ENCODE data around the gene ZNF385B.

The ZNF385B gene

DNA sequence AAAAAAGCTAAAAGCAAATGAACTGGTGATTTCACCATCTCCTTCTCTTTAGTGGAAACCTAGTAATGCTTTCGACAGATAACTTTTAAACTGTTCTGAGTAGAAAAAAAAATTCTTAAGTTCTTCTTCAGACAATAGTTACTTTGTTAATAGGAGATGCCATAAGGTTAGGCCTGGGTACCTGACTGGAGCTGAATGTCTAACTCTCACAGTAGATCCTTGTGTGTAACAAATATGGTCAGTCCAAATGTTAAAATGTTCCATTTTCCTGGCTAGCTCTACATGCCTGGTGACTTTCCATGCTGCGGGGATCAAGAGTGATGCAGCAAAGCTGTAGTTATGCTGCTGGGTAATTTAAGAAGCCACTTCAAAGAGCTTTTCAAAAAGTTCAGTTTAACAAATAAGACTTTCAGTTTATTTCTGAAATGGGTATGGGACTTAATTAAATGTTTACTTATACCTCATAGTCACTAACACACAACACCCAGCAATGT lies 332.8 kb downstream of the ZNF385B start:
- H3K9ac ChIP-seq (ENCODE audit: low read depth, low read length): no peak overlapping the region
- no peaks in the 10 kb centered on the region for H3K9me3 ChIP-seq (ENCODE audit: control insufficient read depth, insufficient read depth, low read length)
- peaks cover 3% of the 10 kb centered on the region for H3K4me1 ChIP-seq (ENCODE audit: control insufficient read depth, insufficient read depth, low read length)
- H3K27me3 ChIP-seq (ENCODE audit: control insufficient read depth, insufficient read depth, low read length): no peaks in the 10 kb centered on the region
- no peaks in the 10 kb centered on the region for H3K36me3 ChIP-seq (ENCODE audit: control insufficient read depth, insufficient read depth, low read length)
- H3K4me3 ChIP-seq (ENCODE audit: low read depth, low read length): no peak overlapping the region

DNA sequence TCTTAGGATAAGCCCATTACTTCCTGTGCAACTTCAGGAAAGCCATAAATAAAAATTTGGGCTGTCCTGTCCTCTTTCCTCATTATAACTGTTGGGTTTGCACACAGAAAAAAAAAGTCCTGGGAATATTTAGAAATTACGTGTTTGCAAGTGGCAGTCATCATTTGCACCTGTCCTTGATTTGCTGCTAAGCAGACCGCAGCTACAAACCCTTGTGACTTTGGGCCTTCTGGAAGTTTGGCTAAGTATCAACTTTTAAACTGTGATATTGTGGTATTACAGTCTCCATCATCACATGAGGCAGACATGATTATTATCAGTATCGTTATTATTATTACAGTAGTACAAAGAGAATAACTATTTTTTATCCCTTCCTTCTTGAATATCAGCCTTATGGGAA lies 336.1 kb downstream of the ZNF385B start:
- no peaks in the 10 kb centered on the region for H3K9me3 ChIP-seq (ENCODE audit: control insufficient read depth, insufficient read depth, low read length)

DNA sequence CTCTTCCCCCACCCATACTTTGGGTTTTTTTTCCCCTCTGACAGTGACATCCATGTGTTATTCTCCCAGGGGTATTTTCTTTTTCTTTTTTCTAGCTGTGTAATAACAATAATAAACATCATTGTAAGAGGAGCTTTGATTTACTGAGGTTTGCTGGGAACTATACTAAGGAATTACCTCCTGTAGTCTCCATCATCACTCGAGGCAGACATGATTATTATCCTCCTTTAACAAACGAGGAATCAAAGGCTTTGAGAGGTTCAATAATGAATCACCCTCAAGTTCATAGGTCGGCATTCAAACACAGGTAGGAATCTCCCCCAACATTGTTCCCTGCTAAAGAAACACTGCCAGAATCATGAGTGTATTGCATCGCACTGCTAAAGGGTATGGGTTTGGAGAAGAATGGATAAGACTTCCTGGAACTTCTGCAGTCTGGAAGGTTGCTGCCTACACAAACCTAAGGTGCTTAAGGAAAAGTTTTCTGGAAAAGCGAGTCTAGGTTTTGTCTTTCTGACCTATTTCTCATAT lies 336.5 kb downstream of the ZNF385B start:
- Histone ChIP-seq H3K4me3 (ENCODE audit: low read depth, low read length) (no peak overlapping the region), H3K4me1 (ENCODE audit: control insufficient read depth, insufficient read depth, low read length) (no peaks in the 10 kb centered on the region), H3K27me3 (ENCODE audit: control insufficient read depth, insufficient read depth, low read length) (no peaks in the 10 kb centered on the region), H3K36me3 (ENCODE audit: control insufficient read depth, insufficient read depth, low read length) (no peaks in the 10 kb centered on the region), H3K9me3 (ENCODE audit: control insufficient read depth, insufficient read depth, low read length) (no peaks in the 10 kb centered on the region), H3K9ac (ENCODE audit: low read depth, low read length) (no peak overlapping the region)

More for the DNA sequence above, 336.1 kb downstream of the ZNF385B start:
- no peaks in the 10 kb centered on the region for H3K36me3 ChIP-seq (ENCODE audit: control insufficient read depth, insufficient read depth, low read length)
- no peak overlapping the region for H3K4me3 ChIP-seq (ENCODE audit: low read depth, low read length)
- no peak overlapping the region for H3K9ac ChIP-seq (ENCODE audit: low read depth, low read length)
- no peaks in the 10 kb centered on the region for H3K4me1 ChIP-seq (ENCODE audit: control insufficient read depth, insufficient read depth, low read length)
- no peaks in the 10 kb centered on the region for H3K27me3 ChIP-seq (ENCODE audit: control insufficient read depth, insufficient read depth, low read length)

DNA sequence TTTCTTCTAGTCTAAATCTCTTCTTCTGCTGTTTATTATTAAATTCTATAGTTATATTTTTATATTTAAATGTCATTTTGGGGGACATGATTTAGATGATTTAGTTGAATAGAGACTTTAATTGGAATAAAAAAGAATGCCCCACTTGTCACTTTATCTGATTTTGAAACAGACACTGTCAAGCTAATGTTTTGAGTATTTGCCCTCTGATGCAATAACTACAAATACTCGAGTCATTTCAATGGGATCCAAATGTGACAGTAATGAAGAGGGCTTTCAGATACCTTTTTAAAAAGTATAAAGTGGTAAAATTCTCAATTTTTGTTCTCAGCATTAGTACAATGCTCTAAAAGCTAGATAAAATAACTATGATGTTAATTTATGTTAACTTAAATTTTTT lies 339.5 kb downstream of the ZNF385B start:
- H3K9ac ChIP-seq (ENCODE audit: low read depth, low read length): no peak overlapping the region

DNA sequence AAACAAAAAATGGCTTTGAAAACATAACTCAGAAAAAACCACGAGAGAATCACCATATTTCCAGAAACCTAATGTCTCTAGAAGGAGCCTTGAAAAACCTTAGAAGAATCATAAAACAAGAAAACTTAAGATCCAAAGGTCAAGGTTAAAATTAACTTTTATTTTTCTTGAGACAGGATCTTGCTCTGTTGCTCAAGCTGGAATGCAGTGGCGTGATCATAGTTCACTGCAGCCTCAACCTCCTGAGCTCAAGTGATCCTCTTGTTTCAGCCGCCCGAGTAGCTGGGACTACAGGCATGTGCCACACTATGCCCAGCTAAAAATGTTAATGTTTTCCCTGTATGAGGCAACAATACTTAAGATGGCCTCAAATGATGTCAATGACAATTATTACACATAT lies 342.6 kb downstream of the ZNF385B start:
- H3K4me1 ChIP-seq (ENCODE audit: control insufficient read depth, insufficient read depth, low read length): peaks cover 4% of the 10 kb centered on the region
- no peaks in the 10 kb centered on the region for H3K36me3 ChIP-seq (ENCODE audit: control insufficient read depth, insufficient read depth, low read length)
- H3K9ac ChIP-seq (ENCODE audit: low read depth, low read length): no peak overlapping the region
- no peak overlapping the region for H3K4me3 ChIP-seq (ENCODE audit: low read depth, low read length)
- no peaks in the 10 kb centered on the region for H3K9me3 ChIP-seq (ENCODE audit: control insufficient read depth, insufficient read depth, low read length)
- no peaks in the 10 kb centered on the region for H3K27me3 ChIP-seq (ENCODE audit: control insufficient read depth, insufficient read depth, low read length)

More for the DNA sequence above, 339.5 kb downstream of the ZNF385B start:
- no peaks in the 10 kb centered on the region for H3K27me3 ChIP-seq (ENCODE audit: control insufficient read depth, insufficient read depth, low read length)
- peaks cover 2% of the 10 kb centered on the region for H3K4me1 ChIP-seq (ENCODE audit: control insufficient read depth, insufficient read depth, low read length)
- no peak overlapping the region for H3K4me3 ChIP-seq (ENCODE audit: low read depth, low read length)
- H3K36me3 ChIP-seq (ENCODE audit: control insufficient read depth, insufficient read depth, low read length): no peaks in the 10 kb centered on the region
- no peaks in the 10 kb centered on the region for H3K9me3 ChIP-seq (ENCODE audit: control insufficient read depth, insufficient read depth, low read length)

DNA sequence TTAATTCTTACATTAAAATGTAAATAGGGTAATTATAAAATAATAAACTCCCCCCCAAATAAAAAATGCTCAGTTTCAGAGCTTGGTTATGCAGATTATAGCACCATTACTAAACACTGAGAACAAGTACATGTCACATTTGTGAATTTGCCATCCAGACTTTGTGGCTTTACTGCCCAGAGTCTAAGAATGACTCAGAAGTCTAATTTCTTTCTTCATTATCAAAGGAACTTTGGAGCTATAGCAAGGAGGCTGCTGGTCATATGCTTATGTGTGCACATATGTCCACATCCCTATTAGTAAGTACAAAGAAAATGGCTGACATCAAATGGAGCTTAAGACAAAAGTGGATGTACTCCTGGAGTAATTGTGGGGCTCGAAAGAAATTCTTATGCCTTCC lies 348.2 kb downstream of the ZNF385B start:
- no peak overlapping the region for H3K4me3 ChIP-seq (ENCODE audit: low read depth, low read length)

DNA sequence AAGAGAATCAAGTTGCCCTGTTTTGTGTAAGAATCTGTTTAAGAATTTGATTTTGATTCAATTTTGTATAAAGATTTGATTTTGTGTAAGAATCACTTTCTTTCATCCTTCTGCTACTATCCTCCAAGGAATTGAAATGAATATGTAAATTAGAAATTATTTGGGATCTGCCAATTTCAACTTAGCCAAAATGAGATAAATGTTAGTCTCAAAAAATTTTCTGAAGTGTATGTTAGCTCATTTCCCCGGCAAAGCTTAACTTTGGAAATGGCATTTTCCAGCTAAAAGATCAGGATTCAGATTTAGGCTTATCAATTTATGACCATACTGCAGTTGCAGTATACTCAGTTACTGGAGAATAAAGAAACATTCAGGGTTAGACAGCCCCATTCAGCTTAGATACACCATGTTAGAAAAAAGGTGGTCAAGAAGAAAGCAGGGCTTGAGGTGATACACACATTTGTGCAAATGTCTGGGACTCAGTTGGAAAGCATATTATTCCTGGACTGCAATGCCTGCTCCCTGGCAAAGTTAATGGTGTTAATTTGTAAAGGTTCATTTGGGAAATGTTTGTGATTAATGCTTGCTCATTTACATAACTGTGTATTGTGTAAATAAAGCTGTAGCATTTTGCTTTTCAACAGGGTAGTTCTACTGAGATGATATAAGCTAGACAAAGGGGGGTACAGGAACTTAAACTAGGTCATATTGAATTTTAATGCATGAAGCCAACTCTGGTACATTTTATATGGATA lies 349.0 kb downstream of the ZNF385B start:
- no peak overlapping the region for H3K9ac ChIP-seq (ENCODE audit: low read depth, low read length)
- H3K4me1 ChIP-seq (ENCODE audit: control insufficient read depth, insufficient read depth, low read length): peaks cover 4% of the 10 kb centered on the region
- no peaks in the 10 kb centered on the region for H3K9me3 ChIP-seq (ENCODE audit: control insufficient read depth, insufficient read depth, low read length)
- H3K36me3 ChIP-seq (ENCODE audit: control insufficient read depth, insufficient read depth, low read length): no peaks in the 10 kb centered on the region
- no peaks in the 10 kb centered on the region for H3K27me3 ChIP-seq (ENCODE audit: control insufficient read depth, insufficient read depth, low read length)
- no peak overlapping the region for H3K4me3 ChIP-seq (ENCODE audit: low read depth, low read length)

More for the DNA sequence above, 348.2 kb downstream of the ZNF385B start:
- H3K4me1 ChIP-seq (ENCODE audit: control insufficient read depth, insufficient read depth, low read length): peaks cover 4% of the 10 kb centered on the region
- no peaks in the 10 kb centered on the region for H3K9me3 ChIP-seq (ENCODE audit: control insufficient read depth, insufficient read depth, low read length)
- no peaks in the 10 kb centered on the region for H3K36me3 ChIP-seq (ENCODE audit: control insufficient read depth, insufficient read depth, low read length)
- H3K27me3 ChIP-seq (ENCODE audit: control insufficient read depth, insufficient read depth, low read length): no peaks in the 10 kb centered on the region
- no peak overlapping the region for H3K9ac ChIP-seq (ENCODE audit: low read depth, low read length)

DNA sequence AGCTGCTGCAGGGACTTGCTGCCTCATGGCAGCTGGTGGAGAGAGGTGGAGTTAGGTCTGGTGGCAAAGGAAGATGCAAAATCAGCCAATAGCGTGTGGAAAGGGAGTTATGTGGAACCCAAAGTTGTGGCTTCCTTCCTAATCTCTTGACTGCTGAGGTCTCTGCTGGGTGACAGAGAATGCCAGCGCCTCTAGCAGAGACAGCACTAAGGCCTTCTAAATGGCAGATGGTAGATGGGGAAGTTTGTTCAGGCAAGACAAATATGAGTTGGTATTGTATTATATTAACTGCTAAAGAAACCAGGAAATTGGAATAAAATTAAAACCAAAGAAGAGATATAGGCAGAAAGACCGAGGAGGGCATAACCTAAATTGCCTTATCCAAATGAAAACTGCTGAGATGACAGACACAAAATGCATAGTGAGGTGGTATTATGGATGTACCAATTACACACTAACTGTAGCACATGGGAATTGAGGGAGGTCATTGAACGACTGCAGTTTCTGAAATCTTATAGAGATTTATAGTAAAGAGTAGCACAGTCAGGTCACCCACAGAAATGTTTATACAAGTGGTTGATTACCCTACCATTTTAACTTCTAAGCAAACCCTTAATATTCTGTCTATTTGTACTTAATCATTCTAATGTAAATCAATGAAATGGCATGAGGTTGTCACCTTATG lies 350.2 kb downstream of the ZNF385B start:
- H3K4me3 ChIP-seq (ENCODE audit: low read depth, low read length): no peak overlapping the region
- no peaks in the 10 kb centered on the region for H3K36me3 ChIP-seq (ENCODE audit: control insufficient read depth, insufficient read depth, low read length)
- no peaks in the 10 kb centered on the region for H3K9me3 ChIP-seq (ENCODE audit: control insufficient read depth, insufficient read depth, low read length)
- no peaks in the 10 kb centered on the region for H3K27me3 ChIP-seq (ENCODE audit: control insufficient read depth, insufficient read depth, low read length)
- H3K4me1 ChIP-seq (ENCODE audit: control insufficient read depth, insufficient read depth, low read length): no peaks in the 10 kb centered on the region
- no peak overlapping the region for H3K9ac ChIP-seq (ENCODE audit: low read depth, low read length)

DNA sequence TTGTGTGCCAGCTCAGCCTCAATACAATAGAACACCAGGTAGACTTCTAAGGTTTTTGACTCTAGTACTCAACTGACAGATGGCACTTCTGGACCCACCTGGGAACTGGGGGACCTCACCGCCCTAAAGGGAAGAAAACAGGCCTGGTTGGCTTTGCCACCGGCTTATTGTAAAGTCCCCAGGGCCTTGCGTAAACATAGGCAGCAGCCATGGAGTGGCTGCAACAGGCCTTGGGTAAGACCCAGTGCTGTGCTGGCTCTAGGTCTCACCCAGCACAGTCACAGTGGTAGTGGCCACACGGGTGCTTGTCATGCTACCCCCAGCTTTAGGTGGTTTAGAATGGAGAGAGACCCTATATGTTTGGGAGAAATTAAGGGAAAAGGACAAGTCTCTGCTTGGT lies 366.1 kb downstream of the ZNF385B start:
- Histone ChIP-seq H3K4me3 (ENCODE audit: low read depth, low read length) (no peak overlapping the region), H3K9ac (ENCODE audit: low read depth, low read length) (no peak overlapping the region), H3K9me3 (ENCODE audit: control insufficient read depth, insufficient read depth, low read length) (no peaks in the 10 kb centered on the region), H3K36me3 (ENCODE audit: control insufficient read depth, insufficient read depth, low read length) (no peaks in the 10 kb centered on the region), H3K27me3 (ENCODE audit: control insufficient read depth, insufficient read depth, low read length) (no peaks in the 10 kb centered on the region), H3K4me1 (ENCODE audit: control insufficient read depth, insufficient read depth, low read length) (no peaks in the 10 kb centered on the region)

DNA sequence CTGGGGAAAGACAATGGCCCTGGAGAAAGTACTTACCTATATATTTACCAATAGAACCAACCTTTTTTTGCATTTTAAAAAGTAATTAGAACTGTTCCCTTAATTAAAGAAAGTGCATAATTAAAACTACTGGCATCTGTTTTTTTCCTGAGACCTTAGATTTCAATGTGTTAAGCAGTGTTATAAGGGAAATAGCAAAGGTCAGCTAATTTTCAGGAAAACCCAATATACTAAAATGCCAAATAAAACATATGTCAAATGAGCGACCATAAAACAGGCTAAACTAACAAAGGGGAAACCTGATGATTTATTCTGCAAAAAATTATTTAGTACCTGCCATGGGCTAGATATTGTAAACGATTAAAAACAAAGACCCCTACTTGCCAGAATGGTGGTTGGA lies 372.8 kb downstream of the ZNF385B start:
- no peaks in the 10 kb centered on the region for H3K27me3 ChIP-seq (ENCODE audit: control insufficient read depth, insufficient read depth, low read length)
- no peaks in the 10 kb centered on the region for H3K9me3 ChIP-seq (ENCODE audit: control insufficient read depth, insufficient read depth, low read length)
- no peaks in the 10 kb centered on the region for H3K4me1 ChIP-seq (ENCODE audit: control insufficient read depth, insufficient read depth, low read length)
- H3K4me3 ChIP-seq (ENCODE audit: low read depth, low read length): no peak overlapping the region
- no peaks in the 10 kb centered on the region for H3K36me3 ChIP-seq (ENCODE audit: control insufficient read depth, insufficient read depth, low read length)
- no peak overlapping the region for H3K9ac ChIP-seq (ENCODE audit: low read depth, low read length)

DNA sequence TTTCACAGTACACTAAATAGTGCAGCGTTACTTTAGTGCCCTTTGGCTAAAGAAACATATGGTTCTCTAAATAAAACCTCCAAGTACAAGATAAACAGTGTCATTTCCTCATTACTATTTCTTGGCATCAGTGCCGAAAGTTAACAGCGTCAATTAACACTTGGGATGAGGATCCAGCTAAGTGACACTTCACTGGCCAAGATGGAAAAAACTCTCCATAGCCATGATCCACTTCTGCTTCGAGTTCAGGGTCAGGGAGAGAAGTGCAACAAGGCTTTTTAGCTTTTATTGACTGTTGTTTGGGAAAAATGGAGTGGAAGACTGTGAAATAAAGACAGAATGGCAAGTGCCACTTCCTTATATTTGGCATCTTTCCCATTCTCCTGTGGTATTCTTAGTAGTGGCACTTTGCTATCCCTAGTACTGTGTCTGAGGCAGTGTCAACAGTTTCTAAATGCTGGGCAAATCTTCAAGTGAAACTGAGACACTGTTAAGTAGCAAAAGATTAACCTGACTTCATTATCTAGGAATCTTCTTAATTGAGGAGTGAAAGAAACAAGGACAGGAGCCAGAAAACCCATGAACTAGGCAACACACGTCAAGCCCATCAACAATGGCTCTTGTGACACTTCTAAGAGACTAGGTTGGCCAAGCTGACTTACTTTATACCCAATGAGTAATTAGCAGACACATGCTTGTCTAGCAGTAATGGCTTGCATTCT lies 374.2 kb downstream of the ZNF385B start:
- Histone ChIP-seq H3K27me3 (ENCODE audit: control insufficient read depth, insufficient read depth, low read length) (no peaks in the 10 kb centered on the region), H3K9ac (ENCODE audit: low read depth, low read length) (no peak overlapping the region), H3K36me3 (ENCODE audit: control insufficient read depth, insufficient read depth, low read length) (no peaks in the 10 kb centered on the region), H3K4me3 (ENCODE audit: low read depth, low read length) (no peak overlapping the region), H3K9me3 (ENCODE audit: control insufficient read depth, insufficient read depth, low read length) (no peaks in the 10 kb centered on the region), H3K4me1 (ENCODE audit: control insufficient read depth, insufficient read depth, low read length) (no peaks in the 10 kb centered on the region)

Data from iPS-15b (cell line).